Measurements from ENCODE around the gene UNC119B. TPM values are rescaled to one million over a fixed set of nuclear protein-coding genes. Genes with fewer than 3 reads are reported as not detected.

Gene UNC119B
- total and polyA plus RNA-seq, 4 donors: 3.8 to 24.8 (median 11.8) TPM

GRCh38 chr12:120692524-120693033 lies 17.7 kb upstream of the UNC119B start:
- H3K27ac ChIP-seq (ENCODE audit: low read depth in 1 of 2, low read length in 2 of 2): peak overlapping the region; percentile 12 to 46
- no peak overlapping the region for H3K4me3 ChIP-seq (ENCODE audit: low read depth in 1 of 3, low read length in 3 of 3)
- no peaks in the 10 kb centered on the region for H3K27me3 ChIP-seq (ENCODE audit: control insufficient read depth in 4 of 4, insufficient read depth in 4 of 4, low read length in 3 of 4)
- WGBS: 49% methylated on average over 11 of the region's 11 CpGs
- H3K4me1 ChIP-seq (ENCODE audit: control insufficient read depth in 4 of 4, insufficient read depth in 4 of 4, low read length in 3 of 4): peaks cover 10 to 57% (median 46%) of the 10 kb centered on the region in 4 donors
- H3K36me3 ChIP-seq (ENCODE audit: control insufficient read depth in 4 of 4, insufficient read depth in 3 of 4, low read depth in 1 of 4, low read length in 3 of 4): peaks cover 9 to 33% (median 29%) of the 10 kb centered on the region in 4 donors
- no peaks in the 10 kb centered on the region for H3K9me3 ChIP-seq (ENCODE audit: control insufficient read depth in 4 of 4, low read length in 3 of 4)
- no peak overlapping the region for H3K9ac ChIP-seq (ENCODE audit: low read depth in 1 of 2, low read length in 2 of 2)
- no peak for DNase-seq (ENCODE audit: low spot score)
- TF ChIP-seq SP1 (IDR thresholded peaks at IDR 0.05) (no peak), ATF3 (IDR thresholded peaks at IDR 0.05) (no peak), NR2F2 (IDR thresholded peaks at IDR 0.05) (peak; percentile 26), RXRA (IDR thresholded peaks at IDR 0.05) (peak; percentile 64 to 83), ZBTB33 (IDR thresholded peaks at IDR 0.05) (no peak), EGR1 (IDR thresholded peaks at IDR 0.05; ENCODE audit: low read depth in 2 of 2) (no peak), MAX (IDR thresholded peaks at IDR 0.05) (no peak), CTCF (IDR thresholded peaks at IDR 0.05; ENCODE audit: low read depth, low read length, missing input control) (no peak), TAF1 (conservative IDR thresholded peaks at IDR 0.05) (no peak), YY1 (IDR thresholded peaks at IDR 0.05) (peak; percentile 49), FOXA2 (IDR thresholded peaks at IDR 0.05) (no peak), JUND (IDR thresholded peaks at IDR 0.05) (peak in 1 of 2 donors; percentile 59), FOXA1 (IDR thresholded peaks at IDR 0.05) (no peak), HNF4A (conservative IDR thresholded peaks at IDR 0.05) (peak; percentile 34 to 50), HNF4G (IDR thresholded peaks at IDR 0.05) (no peak), GABPA (IDR thresholded peaks at IDR 0.05 in 1 of 2, conservative IDR thresholded peaks at IDR 0.05 in 1 of 2) (peak in 1 of 2 donors; percentile 36), RAD21 (IDR thresholded peaks at IDR 0.05) (no peak), REST (IDR thresholded peaks at IDR 0.05) (no peak)

Measured in liver (tissue), 9 donors.